WTC11 (cell line): ENCODE results near the gene EXOC3L2. TPM values are rescaled to one million over a fixed set of nuclear protein-coding genes. Genes with fewer than 3 reads are reported as not detected.

ENCODE experiments used
- ATAC-seq: fragments of 200-7000 bp; cut with Tn5 transposase; 2 replicates; pipeline ENCODE4 v1.10.0; 2021; ENCODE audit warnings: mild to moderate bottlenecking, moderate library complexity
- CTCF ChIA-PET: fragments of 300-600 bp; sonication (Branson Sonifier 250); formaldehyde crosslinking; loops from one replicate; lab custom pipeline; 2021; ENCODE audit warnings: antibody characterized with exemption; lab: Charles Lee
- POLR2A ChIA-PET: fragments of 350-600 bp; sonication (Branson Sonifier 250); formaldehyde crosslinking; loops from one replicate; lab custom pipeline; 2021; ENCODE audit warnings: antibody characterized with exemption; lab: Charles Lee
- DNase-seq: peaks from one replicate; pipeline ENCODE4 v3.0.0; 2021; ENCODE audit warnings: low spot score
- H3K27ac Mint-ChIP-seq: 2 replicates; pipeline ENCODE4 v1.8.0; 2021; ENCODE audit warnings: mixed read lengths
- H3K27me3 Mint-ChIP-seq: 2 replicates; pipeline ENCODE4 v1.8.0; 2021; ENCODE audit warnings: low read depth, mild to moderate bottlenecking, moderate library complexity, mixed read lengths
- H3K36me3 Mint-ChIP-seq: 2 replicates; pipeline ENCODE4 v1.8.0; 2021; ENCODE audit warnings: mixed read lengths
- H3K4me1 Mint-ChIP-seq: 2 replicates; pipeline ENCODE4 v1.8.0; 2022; ENCODE audit warnings: mixed read lengths
- H3K4me3 Mint-ChIP-seq: 2 replicates; pipeline ENCODE4 v1.8.0; 2021; ENCODE audit warnings: mild to moderate bottlenecking, moderate library complexity, mixed read lengths
- H3K9me3 Mint-ChIP-seq: 2 replicates; pipeline ENCODE4 v1.8.0; 2021; ENCODE audit warnings: mixed read lengths
- AR ChIP-seq: fragments of 250-450 bp; sonication (Bioruptor Pico); IDR thresholded peaks from 2 replicates; pipeline ENCODE4 v1.9.0; 2021; ENCODE audit warnings: mild to moderate bottlenecking
- ATF2 ChIP-seq: sonication (generic); formaldehyde crosslinking; IDR thresholded peaks from 2 replicates; pipeline ENCODE4 v1.8.1; 2022; ENCODE audit warnings: low read depth, missing genetic modification reagents, borderline replicate concordance
- CREB1 ChIP-seq: sonication (generic); formaldehyde crosslinking; IDR thresholded peaks from 2 replicates; pipeline ENCODE4 v1.8.0; 2023; ENCODE audit warnings: mild to moderate bottlenecking, missing genetic modification reagents
- ELF4 ChIP-seq: sonication (generic); formaldehyde crosslinking; IDR thresholded peaks from 2 replicates; pipeline ENCODE4 v1.8.1; 2022; ENCODE audit warnings: low read depth, mild to moderate bottlenecking, moderate library complexity, missing genetic modification reagents
- EMX1 ChIP-seq: fragments of 250-450 bp; sonication (Bioruptor Pico); IDR thresholded peaks from 2 replicates; pipeline ENCODE4 v1.8.0; 2021; ENCODE audit warnings: mild to moderate bottlenecking
- HMGA2 ChIP-seq: fragments of 250-450 bp; sonication (Bioruptor Pico); IDR thresholded peaks from 2 replicates; pipeline ENCODE4 v1.4.0; 2021; ENCODE audit warnings: mild to moderate bottlenecking, moderate library complexity
- JAZF1 ChIP-seq: fragments of 250-450 bp; sonication (Bioruptor Pico); IDR thresholded peaks from 2 replicates; pipeline ENCODE4 v1.9.0; 2021; ENCODE audit warnings: moderate library complexity, mild to moderate bottlenecking, inconsistent platforms
- MXD4 ChIP-seq: fragments of 250-450 bp; sonication (Bioruptor Pico); IDR thresholded peaks from 2 replicates; pipeline ENCODE4 v1.8.0; 2021; ENCODE audit warnings: mild to moderate bottlenecking, moderate library complexity, borderline replicate concordance
- MYBL2 ChIP-seq: sonication (generic); formaldehyde crosslinking; IDR thresholded peaks from 2 replicates; pipeline ENCODE4 v1.8.1; 2023; ENCODE audit warnings: mild to moderate bottlenecking, moderate library complexity, missing genetic modification reagents
- NR1H2 ChIP-seq: sonication (generic); formaldehyde crosslinking; IDR thresholded peaks from 2 replicates; pipeline ENCODE4 v1.9.0; 2021; ENCODE audit warnings: mild to moderate bottlenecking, moderate library complexity, missing genetic modification reagents
- NR3C1 ChIP-seq: sonication (generic); formaldehyde crosslinking; conservative IDR thresholded peaks from 2 replicates; pipeline ENCODE4 v1.8.1; 2023; ENCODE audit warnings: low read depth, mild to moderate bottlenecking, missing genetic modification reagents
- OVOL2 ChIP-seq: fragments of 250-450 bp; sonication (Bioruptor Pico); IDR thresholded peaks from 2 replicates; pipeline ENCODE4 v1.9.0; 2021; ENCODE audit warnings: mild to moderate bottlenecking, borderline replicate concordance
- RORB ChIP-seq: fragments of 250-450 bp; sonication (Bioruptor Pico); IDR thresholded peaks from 2 replicates; pipeline ENCODE4 v1.9.0; 2021; ENCODE audit warnings: mild to moderate bottlenecking
- TEAD1 ChIP-seq: sonication (generic); formaldehyde crosslinking; IDR thresholded peaks from 2 replicates; pipeline ENCODE4 v1.8.0; 2022; ENCODE audit warnings: mild to moderate bottlenecking, missing genetic modification reagents
- ZNF671 ChIP-seq: fragments of 250-450 bp; sonication (Bioruptor Pico); IDR thresholded peaks from 2 replicates; pipeline ENCODE4 v1.8.0; 2021; ENCODE audit warnings: mild to moderate bottlenecking
- ZSCAN18 ChIP-seq: fragments of 250-450 bp; sonication (Bioruptor Pico); IDR thresholded peaks from 2 replicates; pipeline ENCODE4 v2.1.2; 2022; ENCODE audit warnings: mild to moderate bottlenecking, moderate library complexity
- total RNA-seq: library from RNA; stranded (reverse); gene quantifications from 3 replicates; pipeline ENCODE4 v1.2.3, GENCODE V29; 2021
- TF ChIP-seq, protein P1 (sequence below): fragments of 250-450 bp; sonication (Bioruptor Pico); IDR thresholded peaks from 2 replicates; pipeline ENCODE4 v1.9.0; 2021; ENCODE audit warnings: mild to moderate bottlenecking, borderline replicate concordance
- TF ChIP-seq, protein P2 (sequence below): sonication (generic); formaldehyde crosslinking; IDR thresholded peaks from 2 replicates; pipeline ENCODE4 v1.8.1; 2023; ENCODE audit warnings: mild to moderate bottlenecking, missing genetic modification reagents
- TF ChIP-seq, protein P3 (sequence below): fragments of 200-600 bp; IDR thresholded peaks from 2 replicates; pipeline ENCODE4 v1.8.0; 2022; ENCODE audit warnings: antibody characterized with exemption
- TF ChIP-seq, protein P4 (sequence below): sonication (generic); formaldehyde crosslinking; conservative IDR thresholded peaks from 2 replicates; pipeline ENCODE4 v1.8.1; 2022; ENCODE audit warnings: mild to moderate bottlenecking, missing genetic modification reagents

Gene EXOC3L2
- total RNA-seq, 1 experiment from 2014 or later, result 2.7 TPM

- no peak for ATAC-seq
- TF ChIP-seq AR (no peak), ZNF671 (CRISPR knock-in tag) (no peak), ZSCAN18 (CRISPR knock-in tag) (no peak), NR1H2 (no peak), RORB (CRISPR knock-in tag) (no peak), OVOL2 (CRISPR knock-in tag) (no peak), ELF4 (CRISPR knock-in tag) (no peak), MXD4 (CRISPR knock-in tag) (no peak), ATF2 (CRISPR knock-in tag) (no peak), NR3C1 (CRISPR knock-in tag) (no peak), JAZF1 (CRISPR knock-in tag) (no peak), TEAD1 (CRISPR knock-in tag) (no peak), HMGA2 (CRISPR knock-in tag) (no peak), CREB1 (CRISPR knock-in tag) (no peak), EMX1 (CRISPR knock-in tag) (no peak), MYBL2 (CRISPR knock-in tag) (no peak)
- TF ChIP-seq, protein P1, sequence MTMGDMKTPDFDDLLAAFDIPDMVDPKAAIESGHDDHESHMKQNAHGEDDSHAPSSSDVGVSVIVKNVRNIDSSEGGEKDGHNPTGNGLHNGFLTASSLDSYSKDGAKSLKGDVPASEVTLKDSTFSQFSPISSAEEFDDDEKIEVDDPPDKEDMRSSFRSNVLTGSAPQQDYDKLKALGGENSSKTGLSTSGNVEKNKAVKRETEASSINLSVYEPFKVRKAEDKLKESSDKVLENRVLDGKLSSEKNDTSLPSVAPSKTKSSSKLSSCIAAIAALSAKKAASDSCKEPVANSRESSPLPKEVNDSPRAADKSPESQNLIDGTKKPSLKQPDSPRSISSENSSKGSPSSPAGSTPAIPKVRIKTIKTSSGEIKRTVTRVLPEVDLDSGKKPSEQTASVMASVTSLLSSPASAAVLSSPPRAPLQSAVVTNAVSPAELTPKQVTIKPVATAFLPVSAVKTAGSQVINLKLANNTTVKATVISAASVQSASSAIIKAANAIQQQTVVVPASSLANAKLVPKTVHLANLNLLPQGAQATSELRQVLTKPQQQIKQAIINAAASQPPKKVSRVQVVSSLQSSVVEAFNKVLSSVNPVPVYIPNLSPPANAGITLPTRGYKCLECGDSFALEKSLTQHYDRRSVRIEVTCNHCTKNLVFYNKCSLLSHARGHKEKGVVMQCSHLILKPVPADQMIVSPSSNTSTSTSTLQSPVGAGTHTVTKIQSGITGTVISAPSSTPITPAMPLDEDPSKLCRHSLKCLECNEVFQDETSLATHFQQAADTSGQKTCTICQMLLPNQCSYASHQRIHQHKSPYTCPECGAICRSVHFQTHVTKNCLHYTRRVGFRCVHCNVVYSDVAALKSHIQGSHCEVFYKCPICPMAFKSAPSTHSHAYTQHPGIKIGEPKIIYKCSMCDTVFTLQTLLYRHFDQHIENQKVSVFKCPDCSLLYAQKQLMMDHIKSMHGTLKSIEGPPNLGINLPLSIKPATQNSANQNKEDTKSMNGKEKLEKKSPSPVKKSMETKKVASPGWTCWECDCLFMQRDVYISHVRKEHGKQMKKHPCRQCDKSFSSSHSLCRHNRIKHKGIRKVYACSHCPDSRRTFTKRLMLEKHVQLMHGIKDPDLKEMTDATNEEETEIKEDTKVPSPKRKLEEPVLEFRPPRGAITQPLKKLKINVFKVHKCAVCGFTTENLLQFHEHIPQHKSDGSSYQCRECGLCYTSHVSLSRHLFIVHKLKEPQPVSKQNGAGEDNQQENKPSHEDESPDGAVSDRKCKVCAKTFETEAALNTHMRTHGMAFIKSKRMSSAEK, result no peak
- TF ChIP-seq, protein P2, sequence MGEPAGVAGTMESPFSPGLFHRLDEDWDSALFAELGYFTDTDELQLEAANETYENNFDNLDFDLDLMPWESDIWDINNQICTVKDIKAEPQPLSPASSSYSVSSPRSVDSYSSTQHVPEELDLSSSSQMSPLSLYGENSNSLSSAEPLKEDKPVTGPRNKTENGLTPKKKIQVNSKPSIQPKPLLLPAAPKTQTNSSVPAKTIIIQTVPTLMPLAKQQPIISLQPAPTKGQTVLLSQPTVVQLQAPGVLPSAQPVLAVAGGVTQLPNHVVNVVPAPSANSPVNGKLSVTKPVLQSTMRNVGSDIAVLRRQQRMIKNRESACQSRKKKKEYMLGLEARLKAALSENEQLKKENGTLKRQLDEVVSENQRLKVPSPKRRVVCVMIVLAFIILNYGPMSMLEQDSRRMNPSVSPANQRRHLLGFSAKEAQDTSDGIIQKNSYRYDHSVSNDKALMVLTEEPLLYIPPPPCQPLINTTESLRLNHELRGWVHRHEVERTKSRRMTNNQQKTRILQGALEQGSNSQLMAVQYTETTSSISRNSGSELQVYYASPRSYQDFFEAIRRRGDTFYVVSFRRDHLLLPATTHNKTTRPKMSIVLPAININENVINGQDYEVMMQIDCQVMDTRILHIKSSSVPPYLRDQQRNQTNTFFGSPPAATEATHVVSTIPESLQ (CRISPR knock-in tag), result no peak
- TF ChIP-seq, protein P3, sequence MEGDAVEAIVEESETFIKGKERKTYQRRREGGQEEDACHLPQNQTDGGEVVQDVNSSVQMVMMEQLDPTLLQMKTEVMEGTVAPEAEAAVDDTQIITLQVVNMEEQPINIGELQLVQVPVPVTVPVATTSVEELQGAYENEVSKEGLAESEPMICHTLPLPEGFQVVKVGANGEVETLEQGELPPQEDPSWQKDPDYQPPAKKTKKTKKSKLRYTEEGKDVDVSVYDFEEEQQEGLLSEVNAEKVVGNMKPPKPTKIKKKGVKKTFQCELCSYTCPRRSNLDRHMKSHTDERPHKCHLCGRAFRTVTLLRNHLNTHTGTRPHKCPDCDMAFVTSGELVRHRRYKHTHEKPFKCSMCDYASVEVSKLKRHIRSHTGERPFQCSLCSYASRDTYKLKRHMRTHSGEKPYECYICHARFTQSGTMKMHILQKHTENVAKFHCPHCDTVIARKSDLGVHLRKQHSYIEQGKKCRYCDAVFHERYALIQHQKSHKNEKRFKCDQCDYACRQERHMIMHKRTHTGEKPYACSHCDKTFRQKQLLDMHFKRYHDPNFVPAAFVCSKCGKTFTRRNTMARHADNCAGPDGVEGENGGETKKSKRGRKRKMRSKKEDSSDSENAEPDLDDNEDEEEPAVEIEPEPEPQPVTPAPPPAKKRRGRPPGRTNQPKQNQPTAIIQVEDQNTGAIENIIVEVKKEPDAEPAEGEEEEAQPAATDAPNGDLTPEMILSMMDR, result no peak
- TF ChIP-seq, protein P4, sequence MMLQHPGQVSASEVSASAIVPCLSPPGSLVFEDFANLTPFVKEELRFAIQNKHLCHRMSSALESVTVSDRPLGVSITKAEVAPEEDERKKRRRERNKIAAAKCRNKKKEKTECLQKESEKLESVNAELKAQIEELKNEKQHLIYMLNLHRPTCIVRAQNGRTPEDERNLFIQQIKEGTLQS (CRISPR knock-in tag), result no peak
- ChIA-PET POLR2A (no interaction called here), CTCF (no interaction called here)
- H3K9me3 Mint-ChIP-seq, result no peaks in the 10 kb centered on the region
- 0 out of 2 replicates have a peak, but pooled peaks cover 5% of the 10 kb centered on the region for H3K4me1 Mint-ChIP-seq
- no peak overlapping the region for H3K4me3 Mint-ChIP-seq
- no peaks in the 10 kb centered on the region for H3K36me3 Mint-ChIP-seq
- H3K27ac Mint-ChIP-seq, result no peak overlapping the region
- no peak for DNase-seq
- peaks cover 47% of the 10 kb centered on the region for H3K27me3 Mint-ChIP-seq
Measured at GRCh38 chr19:45244133-45244794, 943 bp downstream of the EXOC3L2 start.
